OCI-LY7 (cell line): ENCODE results near the gene SAMD5. TPM values are rescaled to one million over a fixed set of nuclear protein-coding genes. Genes with fewer than 3 reads are reported as not detected.

Experiments used
- BruUV-seq: library from RNA; stranded (reverse); fragments of 400-500 nt; replicated peaks from 2 replicates; lab custom pipeline; 2021; lab: Mats Ljungman, UMichigan
- CTCF ChIA-PET: fragments of 300-600 bp; sonication (Branson Sonifier 250); formaldehyde crosslinking; loops from one replicate; lab custom pipeline; 2022; ENCODE audit warnings: antibody characterized with exemption; ENCODE audit not compliant: unreplicated experiment; lab: Charles Lee
- POLR2A ChIA-PET: fragments of 300-600 bp; sonication (Branson Sonifier 250); formaldehyde crosslinking; loops from one replicate; lab custom pipeline; 2022; ENCODE audit warnings: antibody characterized with exemption; lab: Charles Lee
- DNase-seq: peaks from one replicate; pipeline ENCODE4 v3.0.0-alpha.2; 2015; ENCODE audit warnings: low spot score
- H2AFZ ChIP-seq: fragments of 200-600 bp; sonication (generic), shearing (Covaris generic); 2 replicates; pipeline ENCODE4 v1.6.1; 2014; ENCODE audit warnings: mild to moderate bottlenecking, antibody characterized with exemption, low read length, moderate library complexity
- H3K27ac ChIP-seq: fragments of 200-600 bp; sonication (generic); 2 replicates; pipeline ENCODE4 v1.5.1; 2014; ENCODE audit warnings: mixed run types, low read depth, mild to moderate bottlenecking, moderate library complexity, low read length, inconsistent platforms; ENCODE audit not compliant: poor library complexity, severe bottlenecking
- H3K36me3 ChIP-seq: fragments of 200-600 bp; sonication (generic); 2 replicates; pipeline ENCODE4 v1.6.1; 2014; ENCODE audit warnings: mild to moderate bottlenecking, antibody characterized with exemption, low read length, moderate library complexity, mixed read lengths; ENCODE audit not compliant: insufficient read depth
- H3K4me1 ChIP-seq: fragments of 200-600 bp; sonication (generic); 2 replicates; pipeline ENCODE4 v1.5.1; 2014; ENCODE audit warnings: mild to moderate bottlenecking, low read length; ENCODE audit not compliant: insufficient read depth, poor library complexity, severe bottlenecking
- H3K4me2 ChIP-seq: fragments of 200-600 bp; sonication (generic); 2 replicates; pipeline ENCODE4 v1.6.1; 2014; ENCODE audit warnings: mild to moderate bottlenecking, low read length
- H3K4me3 ChIP-seq: fragments of 200-600 bp; sonication (generic); 2 replicates; pipeline ENCODE4 v1.5.1; 2014; ENCODE audit warnings: mild to moderate bottlenecking, low read depth, low read length; ENCODE audit not compliant: poor library complexity, severe bottlenecking
- H3K79me2 ChIP-seq: fragments of 200-600 bp; sonication (generic); 2 replicates; pipeline ENCODE4 v1.6.1; 2016; ENCODE audit warnings: low read depth, mild to moderate bottlenecking, low read length, moderate library complexity, mixed read lengths; ENCODE audit not compliant: insufficient read depth
- H3K9me2 ChIP-seq: fragments of 200-600 bp; sonication (generic); 2 replicates; pipeline ENCODE4 v1.6.1; 2016; ENCODE audit warnings: mild to moderate bottlenecking, low read length, mixed read lengths; ENCODE audit not compliant: insufficient read depth
- H3K9me3 ChIP-seq: fragments of 200-600 bp; sonication (generic); 2 replicates; pipeline ENCODE4 v1.6.1; 2014; ENCODE audit warnings: mild to moderate bottlenecking, mixed run types, low read length, mixed read lengths
- H4K20me1 ChIP-seq: fragments of 200-600 bp; sonication (generic); 2 replicates; pipeline ENCODE4 v1.6.1; 2014; ENCODE audit warnings: mild to moderate bottlenecking, antibody characterized with exemption, low read length, moderate library complexity, mixed read lengths; ENCODE audit not compliant: insufficient read depth
- EZH2phosphoT487 ChIP-seq: fragments of 200-600 bp; sonication (generic); IDR thresholded peaks from 2 replicates; pipeline ENCODE4 v1.6.1; 2018; ENCODE audit warnings: low read depth, borderline replicate concordance, mild to moderate bottlenecking, mixed run types, antibody characterized with exemption, low read length, moderate library complexity, mixed read lengths
- intact Hi-C: fragments of 100-400 bp; cut with micrococcal nuclease; formaldehyde crosslinking; loops from one replicate; pipeline ENCODE4 v1.10.0; 2022; ENCODE audit not compliant: unreplicated experiment
- total RNA-seq, 2 experiments: library from RNA; depleted of rRNA in 1 of 2; stranded (reverse); fragments of >200 nt in 1 of 2; shearing (Covaris generic) in 1 of 2; gene quantifications; 2 replicates each; pipeline ENCODE4 v1.2.3, GENCODE V29; 2014 to 2022
- TF ChIP-seq, protein P1 (sequence below): fragments of 200-600 bp; sonication (generic); conservative IDR thresholded peaks from 2 replicates; pipeline ENCODE4 v1.5.1; 2014; ENCODE audit warnings: mild to moderate bottlenecking, antibody characterized with exemption, low read length, moderate library complexity, mixed read lengths

SAMD5 gene
- total RNA-seq, 2 experiments from 2014 or later, result not detected

DNA sequence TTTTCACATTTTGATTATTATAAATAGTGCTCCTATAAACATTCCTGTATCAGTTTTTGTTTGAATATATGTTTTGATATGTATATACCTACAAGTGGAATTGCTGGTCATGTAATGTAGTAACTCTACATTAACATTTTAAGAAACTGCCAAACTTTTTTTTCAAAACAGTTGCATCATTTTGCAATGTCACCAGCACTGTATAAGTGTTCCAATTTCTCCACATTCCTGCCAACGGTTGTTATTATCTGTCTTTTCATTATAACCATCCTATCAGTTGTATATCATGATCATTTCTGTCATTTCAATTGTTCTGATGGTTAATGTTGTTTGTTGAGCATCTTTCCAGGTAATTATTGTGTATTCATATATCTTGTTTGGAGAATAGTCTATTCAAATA, 44.8 kb upstream of the SAMD5 start:
- TF ChIP-seq, protein P1, sequence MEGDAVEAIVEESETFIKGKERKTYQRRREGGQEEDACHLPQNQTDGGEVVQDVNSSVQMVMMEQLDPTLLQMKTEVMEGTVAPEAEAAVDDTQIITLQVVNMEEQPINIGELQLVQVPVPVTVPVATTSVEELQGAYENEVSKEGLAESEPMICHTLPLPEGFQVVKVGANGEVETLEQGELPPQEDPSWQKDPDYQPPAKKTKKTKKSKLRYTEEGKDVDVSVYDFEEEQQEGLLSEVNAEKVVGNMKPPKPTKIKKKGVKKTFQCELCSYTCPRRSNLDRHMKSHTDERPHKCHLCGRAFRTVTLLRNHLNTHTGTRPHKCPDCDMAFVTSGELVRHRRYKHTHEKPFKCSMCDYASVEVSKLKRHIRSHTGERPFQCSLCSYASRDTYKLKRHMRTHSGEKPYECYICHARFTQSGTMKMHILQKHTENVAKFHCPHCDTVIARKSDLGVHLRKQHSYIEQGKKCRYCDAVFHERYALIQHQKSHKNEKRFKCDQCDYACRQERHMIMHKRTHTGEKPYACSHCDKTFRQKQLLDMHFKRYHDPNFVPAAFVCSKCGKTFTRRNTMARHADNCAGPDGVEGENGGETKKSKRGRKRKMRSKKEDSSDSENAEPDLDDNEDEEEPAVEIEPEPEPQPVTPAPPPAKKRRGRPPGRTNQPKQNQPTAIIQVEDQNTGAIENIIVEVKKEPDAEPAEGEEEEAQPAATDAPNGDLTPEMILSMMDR, result no peak
- no peak for TF ChIP-seq EZH2phosphoT487
- intact Hi-C loops, result no loop called here
- ChIA-PET CTCF (no interaction called here), POLR2A (interaction anchor here (0.6 kb wide), 1 partner anchor 49 kb away, joined by 4 read pairs; no protein-coding TSS in a partner anchor)
- Histone ChIP-seq H3K4me2 (no peak overlapping the region), H3K4me3 (no peak overlapping the region), H4K20me1 (no peaks in the 10 kb centered on the region), H3K79me2 (no peaks in the 10 kb centered on the region), H3K9me2 (no peaks in the 10 kb centered on the region), H3K9me3 (no peaks in the 10 kb centered on the region), H3K36me3 (no peaks in the 10 kb centered on the region), H2AFZ (no peak overlapping the region), H3K27ac (no peak overlapping the region), H3K4me1 (no peaks in the 10 kb centered on the region)
- no TSS peak for BruUV-seq
- DNase-seq, result no peak

DNA sequence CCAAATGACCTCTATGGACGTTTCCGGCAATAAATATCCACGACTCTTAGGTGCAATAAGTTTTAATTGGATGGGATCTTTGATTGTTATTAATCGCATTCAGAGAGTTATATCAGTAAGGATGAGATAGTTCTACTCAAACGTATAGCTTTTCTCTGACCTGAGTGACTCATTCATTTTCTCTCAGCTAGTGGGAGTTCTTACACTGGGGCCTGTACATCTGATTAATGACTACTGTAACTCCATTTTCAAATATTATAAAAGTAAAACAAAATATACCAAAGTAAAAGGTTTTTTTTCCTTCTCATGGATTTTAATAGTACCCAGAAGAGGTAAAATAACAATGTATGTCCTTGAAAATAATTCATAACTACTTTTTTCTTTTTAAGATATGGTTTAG, 41.1 kb upstream of the SAMD5 start:
- no peak for DNase-seq
- BruUV-seq, result no TSS peak
- H3K4me3 ChIP-seq, result no peak overlapping the region
- no peak overlapping the region for H3K27ac ChIP-seq
- no peak for TF ChIP-seq EZH2phosphoT487
- TF ChIP-seq, protein P1, result no peak
- no peaks in the 10 kb centered on the region for H4K20me1 ChIP-seq
- ChIA-PET POLR2A (interaction anchor here (0.6 kb wide), 1 partner anchor 87 kb away, joined by 3 read pairs; no protein-coding TSS in a partner anchor), CTCF (no interaction called here)
- H3K9me2 ChIP-seq, result no peaks in the 10 kb centered on the region
- H3K36me3 ChIP-seq, result no peaks in the 10 kb centered on the region
- H3K9me3 ChIP-seq, result no peaks in the 10 kb centered on the region
- H2AFZ ChIP-seq, result no peak overlapping the region
- no peaks in the 10 kb centered on the region for H3K4me1 ChIP-seq
- H3K4me2 ChIP-seq, result no peak overlapping the region
- H3K79me2 ChIP-seq, result no peaks in the 10 kb centered on the region
- intact Hi-C loops, result no loop called here

DNA sequence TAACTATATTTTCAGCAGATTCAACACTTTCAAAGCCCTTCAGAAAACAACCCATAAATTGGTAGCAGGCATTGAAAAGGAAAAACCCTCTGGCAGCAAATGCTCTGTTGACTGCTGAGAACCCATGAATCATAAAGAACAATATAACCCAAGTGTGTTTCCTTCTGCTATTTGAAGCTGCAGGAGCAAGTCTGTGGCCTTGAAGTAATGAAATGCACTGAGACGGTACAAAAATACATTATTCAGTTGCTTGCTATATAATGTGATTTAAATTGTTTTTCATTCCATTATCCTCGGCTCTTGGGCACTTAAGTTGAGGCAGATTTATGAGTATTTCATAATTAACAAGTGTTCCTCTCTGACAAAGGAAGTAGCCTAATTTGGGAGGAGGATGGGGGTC, 40.6 kb upstream of the SAMD5 start:
- Histone ChIP-seq H3K9me2 (no peaks in the 10 kb centered on the region), H3K4me3 (no peak overlapping the region), H3K9me3 (no peaks in the 10 kb centered on the region), H3K4me1 (no peaks in the 10 kb centered on the region), H3K27ac (no peak overlapping the region), H3K4me2 (no peak overlapping the region), H3K79me2 (no peaks in the 10 kb centered on the region), H3K36me3 (no peaks in the 10 kb centered on the region), H4K20me1 (no peaks in the 10 kb centered on the region), H2AFZ (no peak overlapping the region)
- no peak for DNase-seq
- TF ChIP-seq EZH2phosphoT487, result no peak
- TF ChIP-seq, protein P1, result no peak
- intact Hi-C loops, result no loop called here
- no TSS peak for BruUV-seq
- ChIA-PET CTCF (no interaction called here), POLR2A (interaction anchor here (0.6 kb wide), 1 partner anchor 88 kb away, joined by 3 read pairs; no protein-coding TSS in a partner anchor)
